GM10266 (cell line): ENCODE results near the gene GRK2.

Experiments used
- DNase-seq: peaks from one replicate; pipeline ENCODE4 v3.0.0; 2012; ENCODE audit errors: extremely low spot score
- CTCF ChIP-seq: IDR thresholded peaks from 2 replicates; pipeline ENCODE4 v1.5.1; 2012; ENCODE audit warnings: mild to moderate bottlenecking, low read depth; ENCODE audit not compliant: control insufficient read depth, insufficient read depth; ENCODE audit errors: missing control alignments

GRK2 gene

GRCh38 chr11:67261946-67262681 is 4.2 kb upstream of the GRK2 start:
- no peak for DNase-seq
- TF ChIP-seq CTCF: no peak

- TF ChIP-seq CTCF: peak; percentile 95
- DNase-seq: peak; percentile 91
These were observed 3.3 kb upstream of the GRK2 start for GRCh38 chr11:67262731-67263675.

GRCh38 chr11:67264260-67264659 is 2.0 kb upstream of the GRK2 start:
- DNase-seq: no peak
- TF ChIP-seq CTCF: no peak

GRCh38 chr11:67264877-67265632 is 1.2 kb upstream of the GRK2 start:
- DNase-seq: no peak
- no peak for TF ChIP-seq CTCF

GRCh38 chr11:67265633-67266448 is 432 bp upstream of the GRK2 start:
- DNase-seq: peak; percentile 91
- peak; percentile 92 for TF ChIP-seq CTCF
